ENCODE measurements around the gene FGD3.

- TF ChIP-seq CTCF (IDR thresholded peaks at IDR 0.05; ENCODE audit: insufficient read depth, low read depth, low read length) (no peak), EZH2 (IDR thresholded peaks at IDR 0.05; ENCODE audit: insufficient read depth, low read length) (no peak)
Measured at GRCh38 chr9:92977279-92977678, 30.0 kb downstream of the FGD3 start.

Data from astrocyte (in vitro differentiated cells and primary cell).